ENCODE data around the gene TFF2.

Gene TFF2

DNA sequence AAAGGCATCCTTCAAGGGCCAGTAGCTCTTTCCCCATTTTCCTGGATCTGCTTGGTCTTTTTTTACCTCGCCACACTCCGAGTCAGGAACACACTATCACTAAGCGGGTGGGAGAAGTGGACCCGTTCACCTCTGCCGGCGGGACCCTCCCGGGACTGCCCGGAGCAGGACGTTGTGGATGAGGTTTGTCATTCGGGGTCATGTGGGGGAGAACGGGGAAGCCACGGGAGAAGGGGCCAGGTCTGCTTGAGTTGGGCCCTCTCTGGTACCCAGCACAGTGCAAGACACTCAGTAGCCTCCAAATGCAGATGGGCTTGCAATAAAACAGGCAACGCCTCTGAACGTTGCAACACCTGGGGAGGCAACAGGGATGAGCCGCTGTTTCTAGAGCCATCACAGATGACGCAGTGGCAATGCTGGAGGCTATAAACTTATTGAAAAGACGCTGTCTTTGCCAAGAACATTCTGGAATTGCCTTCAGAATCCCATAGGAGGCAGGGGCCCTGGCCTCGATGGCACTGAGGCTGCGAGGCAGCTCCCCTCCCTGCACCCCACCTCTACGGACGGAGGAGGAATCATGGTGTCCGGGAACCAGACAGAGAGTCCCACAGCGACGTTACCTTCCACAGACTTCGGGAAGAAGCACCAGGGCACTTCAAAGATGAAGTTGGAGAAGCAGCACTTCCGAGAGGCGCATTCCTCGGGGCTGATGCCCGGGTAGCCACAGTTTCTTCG is 3.8 kb downstream of the TFF2 start:
- no peak for DNase-seq (ENCODE audit: low spot score)

- DNase-seq (ENCODE audit: low spot score), result no peak
Measured at GRCh38 chr21:42346441-42346840, 4.4 kb downstream of the TFF2 start.

DNA sequence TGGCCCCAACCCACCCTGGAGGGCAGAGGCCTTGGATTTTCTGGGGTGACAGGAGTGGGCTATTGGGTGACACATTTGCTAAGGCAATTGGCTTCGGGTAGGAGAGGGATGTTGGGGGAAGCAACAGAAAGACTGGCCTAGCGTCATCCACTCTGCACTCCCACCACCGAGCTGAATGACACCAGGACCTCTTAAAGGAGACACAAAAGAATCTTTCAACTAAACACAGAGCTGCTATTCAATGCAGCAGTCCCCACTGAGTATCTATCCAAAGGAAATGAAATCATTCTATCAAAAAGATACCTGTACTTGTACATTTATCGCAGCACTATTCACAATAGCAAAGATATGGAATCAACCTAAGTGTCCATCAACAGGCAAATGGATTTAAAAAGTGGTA is 6.2 kb downstream of the TFF2 start:
- no peak for DNase-seq (ENCODE audit: low spot score)

DNA sequence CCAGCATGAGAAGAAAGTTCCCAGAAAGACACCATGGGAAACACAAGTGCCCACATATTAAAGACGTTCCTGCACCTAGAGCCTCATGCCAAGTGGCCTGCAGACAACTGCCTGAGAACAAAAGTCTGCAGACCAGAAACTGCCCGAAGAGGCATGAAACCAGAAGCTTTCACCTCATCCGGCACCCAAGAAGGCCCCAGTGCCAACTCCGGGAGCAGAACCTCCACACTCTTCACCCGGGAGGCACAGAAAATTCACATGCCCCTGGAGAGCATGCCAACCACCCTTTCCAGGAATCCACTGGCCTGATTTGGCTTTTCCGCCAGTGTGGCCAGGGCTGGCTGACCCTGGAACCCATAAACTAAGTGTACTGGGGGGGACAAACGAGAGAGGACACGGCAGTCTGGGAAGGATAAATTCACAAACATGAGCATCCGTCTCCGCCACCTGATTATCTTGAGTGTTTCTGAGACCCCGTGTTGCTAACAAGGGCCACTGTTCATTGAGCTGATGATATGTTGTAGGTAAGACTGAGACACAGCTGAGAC is 6.8 kb downstream of the TFF2 start:
- no peak for DNase-seq (ENCODE audit: low spot score)

DNA sequence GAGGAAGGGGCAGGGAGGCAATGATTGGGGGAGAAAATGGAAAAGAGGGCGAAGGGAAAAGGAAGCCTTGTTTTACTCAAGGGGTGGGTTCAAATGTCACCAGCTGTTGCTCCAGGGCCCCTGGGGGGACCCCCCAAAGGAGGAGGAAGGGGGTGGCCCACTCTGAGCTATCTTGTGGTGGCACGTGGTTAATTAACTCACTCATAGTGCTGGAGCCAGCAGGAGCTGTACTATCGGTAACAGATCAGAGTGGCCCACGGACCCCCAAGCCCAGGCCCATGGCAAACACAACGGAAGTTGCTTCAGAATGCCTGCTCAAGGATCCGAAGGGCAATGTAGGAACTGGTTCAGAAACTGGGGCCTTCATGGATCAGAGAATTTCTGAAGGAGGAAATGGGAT is 7.2 kb downstream of the TFF2 start:
- no peak for DNase-seq (ENCODE audit: low spot score)

DNA sequence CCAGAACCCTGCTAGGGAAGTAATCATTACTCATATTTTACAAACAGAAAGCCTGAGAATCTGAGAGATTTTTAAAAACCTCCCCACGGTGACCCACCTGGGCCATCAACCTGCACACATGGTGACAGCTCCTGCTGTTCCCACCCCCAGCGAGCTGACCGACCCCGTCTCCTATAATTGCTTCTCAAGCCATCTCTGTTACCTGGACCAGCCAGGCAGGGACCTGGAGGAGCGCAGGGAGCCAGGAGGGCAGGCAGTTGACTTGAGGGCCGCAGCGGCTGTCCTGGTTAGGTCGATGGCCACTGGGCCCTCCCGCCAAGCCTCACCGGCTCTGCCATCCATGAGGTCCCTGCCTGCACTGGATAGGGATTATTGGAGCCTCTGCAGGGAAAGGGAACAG is 7.7 kb downstream of the TFF2 start:
- no peak for DNase-seq (ENCODE audit: low spot score)

DNA sequence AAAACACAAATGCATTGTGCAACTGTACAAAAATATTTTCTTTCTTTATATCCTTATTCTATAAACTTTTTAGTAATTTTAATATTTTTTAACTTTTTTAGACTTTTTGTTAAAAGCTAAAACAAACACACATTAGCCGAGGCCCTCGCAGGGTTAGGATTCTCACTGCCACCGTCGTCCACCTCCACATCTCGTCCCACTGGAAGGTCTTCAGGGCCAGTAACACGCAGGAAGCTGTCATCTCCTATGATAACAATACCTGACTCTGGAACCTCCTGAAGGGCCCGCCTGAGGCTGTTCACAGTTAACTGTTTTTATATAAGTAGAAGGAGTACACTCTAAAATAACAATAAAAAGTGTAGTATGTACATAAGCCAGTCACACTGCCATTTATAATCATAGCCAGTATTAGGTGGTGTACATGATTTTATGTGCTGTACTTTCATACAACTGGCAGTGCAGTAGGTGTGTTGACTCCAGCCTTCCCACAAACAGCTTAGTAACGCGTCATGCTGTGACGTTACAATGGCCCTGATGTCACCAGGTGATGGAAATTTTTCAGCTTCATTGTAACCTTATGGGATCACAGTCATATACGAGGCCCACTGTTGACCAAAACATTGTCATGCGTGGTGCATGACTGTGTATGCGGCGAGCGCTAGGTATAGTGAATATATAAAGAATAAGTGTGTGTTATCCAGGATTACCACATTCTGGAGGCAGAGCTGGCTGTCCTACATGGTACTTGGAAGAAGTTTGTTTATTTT is 8.8 kb downstream of the TFF2 start:
- DNase-seq (ENCODE audit: low spot score), result no peak

DNA sequence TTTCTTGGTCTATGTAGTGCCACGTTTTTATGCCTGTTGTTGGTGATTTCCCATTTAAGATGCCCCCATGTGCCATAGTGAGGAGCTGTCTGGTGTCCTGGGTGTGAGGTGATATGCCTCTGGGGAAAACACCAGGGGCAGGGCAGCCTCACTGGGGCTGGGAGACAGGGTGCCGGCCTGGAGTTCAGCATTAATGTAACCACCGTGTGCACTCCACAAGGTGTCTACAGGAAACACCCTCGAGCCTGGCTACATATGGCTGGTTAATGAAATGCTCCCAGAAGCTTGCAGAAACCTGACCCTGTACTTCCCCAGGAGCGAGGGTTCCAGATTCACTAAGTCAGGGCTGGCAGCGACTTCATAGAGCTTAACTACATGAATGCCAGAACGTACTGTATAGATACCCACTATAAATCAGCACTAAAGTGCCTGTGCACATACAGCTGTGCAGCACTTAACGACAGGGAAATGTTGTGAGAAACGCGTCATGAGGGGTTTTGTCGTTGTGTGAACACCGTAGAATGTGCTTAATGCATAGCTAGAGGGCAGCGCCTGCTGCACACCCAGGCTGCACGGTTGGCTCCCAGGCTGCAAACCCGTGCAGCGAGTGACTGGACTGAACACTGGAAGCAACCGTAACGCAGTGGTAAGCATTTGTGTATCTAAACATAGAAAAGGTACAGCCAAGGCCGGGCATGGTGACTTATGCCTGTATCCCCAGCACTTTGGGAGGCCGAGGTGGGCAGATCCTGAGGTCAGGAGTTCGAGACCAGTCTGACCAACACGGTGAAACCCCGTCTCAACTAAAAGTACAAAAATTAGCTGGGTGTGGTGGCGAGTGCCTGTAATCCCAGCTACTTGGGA is 10.4 kb downstream of the TFF2 start:
- no peak for DNase-seq (ENCODE audit: low spot score)

- DNase-seq (ENCODE audit: low spot score), result no peak
Measured at GRCh38 chr21:42338729-42339715, 11.8 kb downstream of the TFF2 start.

- no peak for DNase-seq (ENCODE audit: low spot score)
Measured at GRCh38 chr21:42337830-42338728, 12.7 kb downstream of the TFF2 start.

GRCh38 chr21:42337276-42337675 is 13.5 kb downstream of the TFF2 start:
- DNase-seq (ENCODE audit: low spot score), result no peak

DNA sequence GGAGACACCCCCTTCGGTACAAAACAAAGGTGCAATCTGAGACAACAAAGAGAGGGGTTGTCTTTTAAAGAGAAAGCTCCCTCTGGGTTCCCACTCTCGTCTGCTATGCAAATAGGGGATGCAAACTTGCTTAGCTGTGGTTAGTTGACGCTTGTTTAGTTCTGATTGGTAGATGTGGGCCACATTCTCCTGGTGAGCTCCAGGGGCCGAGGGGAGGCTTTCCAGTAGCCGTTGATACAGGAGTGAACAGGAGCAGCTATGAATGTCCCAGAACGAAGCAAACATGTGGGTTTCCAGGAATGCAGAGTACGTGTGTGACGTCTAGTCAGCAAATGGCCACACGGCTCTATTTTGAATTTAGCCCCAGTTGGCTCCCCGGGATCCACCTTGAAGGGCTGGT is 14.7 kb downstream of the TFF2 start:
- no peak for DNase-seq (ENCODE audit: low spot score)

GRCh38 chr21:42332557-42333317 is 18.1 kb downstream of the TFF2 start:
- DNase-seq (ENCODE audit: low spot score), result no peak

- no peak for DNase-seq (ENCODE audit: low spot score)
Measured at GRCh38 chr21:42331660-42332059, 19.1 kb downstream of the TFF2 start.

DNA sequence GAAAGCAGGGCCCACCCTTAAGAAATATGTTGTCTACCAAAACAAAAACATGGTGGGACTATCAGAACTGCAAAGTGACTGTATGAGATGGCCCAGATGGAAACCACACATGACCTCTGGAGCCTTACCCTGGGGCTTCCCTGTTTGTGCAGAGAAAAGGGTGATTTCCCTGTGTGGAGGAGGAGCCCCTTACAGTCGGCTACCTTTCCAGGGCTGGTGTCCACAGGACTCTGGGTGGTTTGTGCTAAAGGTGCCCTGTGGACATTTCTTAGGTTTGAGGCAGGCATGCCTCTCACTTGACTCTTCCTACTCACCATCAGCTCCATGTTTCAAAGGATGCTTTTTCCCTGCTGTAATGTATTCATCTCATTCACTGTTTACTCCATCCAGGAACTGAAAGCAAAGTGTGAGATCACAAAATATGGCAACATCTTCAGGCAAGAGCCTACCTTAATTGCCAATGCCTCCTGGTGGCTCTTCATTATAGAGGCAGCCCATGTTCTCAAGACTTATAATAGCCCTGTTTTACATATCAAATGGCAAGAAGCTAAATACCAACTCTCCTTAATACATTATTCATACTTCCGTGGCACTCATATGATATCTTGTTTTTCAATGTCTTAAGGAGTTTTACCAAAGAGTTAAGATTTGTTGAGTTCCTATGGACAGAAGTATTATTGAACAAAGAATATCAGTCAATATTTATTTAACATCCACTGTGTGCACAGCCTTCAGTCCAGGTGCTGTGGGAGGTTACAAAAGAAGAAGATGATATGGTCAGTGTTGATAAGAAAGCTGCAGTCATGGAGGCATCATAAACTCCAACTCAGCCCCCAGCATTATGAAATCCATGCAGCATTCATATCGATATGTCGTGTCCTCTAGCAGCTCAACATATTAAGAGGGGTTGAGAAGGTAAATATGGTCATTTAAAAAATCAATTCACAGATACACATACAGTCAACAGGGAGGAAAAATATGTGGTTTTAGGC is 20.1 kb downstream of the TFF2 start:
- no peak for DNase-seq (ENCODE audit: low spot score)

- no peak for DNase-seq (ENCODE audit: low spot score)
Measured at GRCh38 chr21:42324896-42325295, 25.9 kb downstream of the TFF2 start.

GRCh38 chr21:42321845-42322244 is 28.9 kb downstream of the TFF2 start:
- no peak for DNase-seq (ENCODE audit: low spot score)

DNA sequence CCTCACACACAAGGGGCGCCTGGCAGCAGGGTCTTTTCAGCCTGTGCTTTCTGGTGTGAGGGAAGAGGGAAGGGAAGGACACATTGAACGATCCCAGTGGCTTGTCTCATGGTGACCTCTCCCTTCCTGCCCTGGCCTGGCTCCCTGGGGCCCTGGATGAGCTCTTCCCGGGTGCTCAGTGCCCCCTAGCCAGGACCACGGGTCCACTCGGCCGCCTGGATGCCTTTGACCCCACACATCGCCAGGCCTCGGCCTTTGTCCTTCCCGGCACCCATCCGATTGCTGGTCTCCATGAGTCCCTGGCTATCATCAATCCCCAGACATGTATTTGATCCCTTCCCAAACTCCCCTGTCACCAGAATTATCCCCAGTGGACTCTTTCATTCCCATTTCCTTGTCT is 29.6 kb downstream of the TFF2 start:
- no peak for DNase-seq (ENCODE audit: low spot score)
